ENCODE data around the gene BCL6. TPM values are rescaled to one million over a fixed set of nuclear protein-coding genes. Genes with fewer than 3 reads are reported as not detected.

BCL6 gene
- total RNA-seq, 1 experiment from 2014 or later: 35.1 TPM

GRCh38 chr3:187750006-187750512, 4.8 kb upstream of the BCL6 start:
- H3K4me1 Mint-ChIP-seq (ENCODE audit: low read depth, unreplicated experiment): peaks cover 52% of the 10 kb centered on the region
- no peaks in the 10 kb centered on the region for H3K9me3 Mint-ChIP-seq (ENCODE audit: low read depth, unreplicated experiment)
- CTCF ChIA-PET: interaction anchor here (0.5 to 3.3 kb wide), 24 partner anchors 10 to 1205 kb away, joined by 3 to 18 read pairs (median 4); no protein-coding TSS in a partner anchor
- BruUV-seq (replicated peaks): no TSS peak
- peaks cover 32% of the 10 kb centered on the region for H3K36me3 Mint-ChIP-seq (ENCODE audit: insufficient read depth, unreplicated experiment)
- TF ChIP-seq CTCF (IDR thresholded peaks at IDR 0.05; ENCODE audit: unreplicated experiment): no peak
- H3K27ac Mint-ChIP-seq (ENCODE audit: unreplicated experiment): peak overlapping the region; percentile 69
- peak overlapping the region; percentile 71 for H3K4me3 Mint-ChIP-seq (ENCODE audit: low read depth, unreplicated experiment)
- H3K27me3 Mint-ChIP-seq (ENCODE audit: unreplicated experiment): no peaks in the 10 kb centered on the region
- intact Hi-C loops (cut with micrococcal nuclease; ENCODE audit: unreplicated experiment): no loop called here
- peak; percentile 93 for DNase-seq

GRCh38 chr3:187748050-187748481, 2.8 kb upstream of the BCL6 start:
- peaks cover 52% of the 10 kb centered on the region for H3K36me3 Mint-ChIP-seq (ENCODE audit: insufficient read depth, unreplicated experiment)
- intact Hi-C loops (cut with micrococcal nuclease; ENCODE audit: unreplicated experiment): loop anchor here (1.0 to 10.0 kb wide), 7 partner anchors 164 to 817 kb away; no protein-coding TSS in a partner anchor
- peaks cover 52% of the 10 kb centered on the region for H3K4me1 Mint-ChIP-seq (ENCODE audit: low read depth, unreplicated experiment)
- CTCF ChIA-PET: interaction anchor here (0.6 to 3.3 kb wide), 18 partner anchors 8 to 1206 kb away, joined by 3 to 18 read pairs (median 3); no protein-coding TSS in a partner anchor
- H3K4me3 Mint-ChIP-seq (ENCODE audit: low read depth, unreplicated experiment): no peak overlapping the region
- DNase-seq: peak; percentile 98
- H3K27me3 Mint-ChIP-seq (ENCODE audit: unreplicated experiment): no peaks in the 10 kb centered on the region
- TF ChIP-seq CTCF (IDR thresholded peaks at IDR 0.05; ENCODE audit: unreplicated experiment): peak; percentile 99
- no peak overlapping the region for H3K27ac Mint-ChIP-seq (ENCODE audit: unreplicated experiment)
- BruUV-seq (replicated peaks): no TSS peak
- H3K9me3 Mint-ChIP-seq (ENCODE audit: low read depth, unreplicated experiment): no peaks in the 10 kb centered on the region

GRCh38 chr3:187747506-187747905, 2.2 kb upstream of the BCL6 start:
- intact Hi-C loops (cut with micrococcal nuclease; ENCODE audit: unreplicated experiment): loop anchor here (5.0 to 10.0 kb wide), 5 partner anchors 165 to 817 kb away; no protein-coding TSS in a partner anchor
- CTCF ChIA-PET: interaction anchor here (0.6 to 1.5 kb wide), 17 partner anchors 9 to 1207 kb away, joined by 3 to 8 read pairs (median 3); no protein-coding TSS in a partner anchor
- no peak for DNase-seq
- Mint-ChIP-seq H3K9me3 (ENCODE audit: low read depth, unreplicated experiment) (no peaks in the 10 kb centered on the region), H3K27ac (ENCODE audit: unreplicated experiment) (no peak overlapping the region), H3K4me3 (ENCODE audit: low read depth, unreplicated experiment) (no peak overlapping the region), H3K36me3 (ENCODE audit: insufficient read depth, unreplicated experiment) (peaks cover 56% of the 10 kb centered on the region), H3K4me1 (ENCODE audit: low read depth, unreplicated experiment) (peaks cover 58% of the 10 kb centered on the region), H3K27me3 (ENCODE audit: unreplicated experiment) (no peaks in the 10 kb centered on the region)
- no peak for TF ChIP-seq CTCF (IDR thresholded peaks at IDR 0.05; ENCODE audit: unreplicated experiment)
- BruUV-seq (replicated peaks): no TSS peak

- H3K27me3 Mint-ChIP-seq (ENCODE audit: unreplicated experiment): no peaks in the 10 kb centered on the region
- TSS peak; percentile 7 for BruUV-seq (replicated peaks)
- no peak for DNase-seq
- peak overlapping the region; percentile 89 for H3K27ac Mint-ChIP-seq (ENCODE audit: unreplicated experiment)
- H3K36me3 Mint-ChIP-seq (ENCODE audit: insufficient read depth, unreplicated experiment): peaks cover 62% of the 10 kb centered on the region
- H3K4me3 Mint-ChIP-seq (ENCODE audit: low read depth, unreplicated experiment): peak overlapping the region; percentile 83
- TF ChIP-seq CTCF (IDR thresholded peaks at IDR 0.05; ENCODE audit: unreplicated experiment): no peak
- no peaks in the 10 kb centered on the region for H3K9me3 Mint-ChIP-seq (ENCODE audit: low read depth, unreplicated experiment)
- CTCF ChIA-PET: interaction anchor here (0.8 to 2.4 kb wide), 7 partner anchors 406 to 1207 kb away, joined by 3 to 9 read pairs (median 7); no protein-coding TSS in a partner anchor
- H3K4me1 Mint-ChIP-seq (ENCODE audit: low read depth, unreplicated experiment): peaks cover 63% of the 10 kb centered on the region
- intact Hi-C loops (cut with micrococcal nuclease; ENCODE audit: unreplicated experiment): loop anchor here (5.0 to 10.0 kb wide), 5 partner anchors 166 to 818 kb away; no protein-coding TSS in a partner anchor
These were observed 1.4 kb upstream of the BCL6 start for GRCh38 chr3:187746442-187747281.

All from Calu3 (cell line).